22Rv1 (cell line): ENCODE measurements around the gene GRK3.

ENCODE experiments used
- H3K27ac ChIP-seq: fragments of 450-650 bp; 2 replicates; pipeline ENCODE4 v1.5.1; 2017
- CTCF ChIP-seq: fragments of 450-650 bp; IDR thresholded peaks from 2 replicates; pipeline ENCODE4 v1.5.1; 2017; ENCODE audit warnings: mild to moderate bottlenecking
- ZFX ChIP-seq: fragments of 450-650 bp; IDR thresholded peaks from 2 replicates; pipeline ENCODE4 v1.6.1; 2017; ENCODE audit warnings: antibody characterized with exemption, borderline replicate concordance

GRK3 gene

GRCh38 chr22:25688627-25689026 lies 124.2 kb downstream of the GRK3 start:
- H3K27ac ChIP-seq, result no peak overlapping the region
- TF ChIP-seq ZFX (no peak), CTCF (no peak)

GRCh38 chr22:25689631-25690030 lies 125.2 kb downstream of the GRK3 start:
- TF ChIP-seq ZFX, result no peak
- no peak for TF ChIP-seq CTCF

GRCh38 chr22:25690798-25691197 lies 126.3 kb downstream of the GRK3 start:
- TF ChIP-seq CTCF (no peak), ZFX (no peak)
- no peak overlapping the region for H3K27ac ChIP-seq

More at GRCh38 chr22:25689631-25690030, 125.2 kb downstream of the GRK3 start:
- no peak overlapping the region for H3K27ac ChIP-seq

GRCh38 chr22:25692397-25693267 lies 128.2 kb downstream of the GRK3 start:
- H3K27ac ChIP-seq, result no peak overlapping the region
- TF ChIP-seq ZFX (no peak), CTCF (no peak)

GRCh38 chr22:25693268-25693565 lies 128.7 kb downstream of the GRK3 start:
- no peak overlapping the region for H3K27ac ChIP-seq
- TF ChIP-seq ZFX (no peak), CTCF (no peak)

- no peak overlapping the region for H3K27ac ChIP-seq
- TF ChIP-seq ZFX (no peak), CTCF (no peak)
These were observed 129.9 kb downstream of the GRK3 start for GRCh38 chr22:25694196-25694907.

- TF ChIP-seq CTCF (no peak), ZFX (no peak)
- no peak overlapping the region for H3K27ac ChIP-seq
These were observed 130.7 kb downstream of the GRK3 start for GRCh38 chr22:25695146-25695545.
